Right cardiac atrium (tissue), 5 donors: Measurements from ENCODE around the gene CFAP92. TPM values are rescaled to one million over a fixed set of nuclear protein-coding genes. Genes with fewer than 3 reads are reported as not detected.

Experiments
- ATAC-seq, 2 donors: fragments of 200-7000 bp; cut with Tn5 transposase; one replicate each; pipeline versions ENCODE4 v1.8.0 to v1.9.1; 2020; ENCODE audit warnings: moderate library complexity in 2 of 2, mild to moderate bottlenecking in 1 of 2
- DNase-seq, 3 donors: peaks; one replicate each; pipeline ENCODE4 v3.0.0-alpha.2; 2020
- H3K27ac ChIP-seq: one replicate; pipeline ENCODE4 v1.5.1; 2013; ENCODE audit warnings: mild to moderate bottlenecking, low read length, control low read depth, moderate library complexity
- H3K27me3 ChIP-seq: one replicate; pipeline ENCODE4 v1.6.1; 2013; ENCODE audit not compliant: control insufficient read depth, insufficient read depth
- H3K4me1 ChIP-seq: one replicate; pipeline ENCODE4 v1.6.1; 2013; ENCODE audit warnings: low read length; ENCODE audit not compliant: control insufficient read depth, insufficient read depth
- H3K4me3 ChIP-seq: one replicate; pipeline ENCODE4 v1.5.1; 2013; ENCODE audit warnings: low read length, control low read depth
- H3K9me3 ChIP-seq: one replicate; pipeline ENCODE4 v1.6.1; 2013; ENCODE audit warnings: low read length; ENCODE audit not compliant: control insufficient read depth
- WGBS: extraction: QIAGEN DNeasy Blood & Tissue Kit; methylation state at CpG from one replicate; pipeline ENCODE4 v1.1.7; 2013; 5-methylcytosine and 5-hydroxymethylcytosine counted together
- intact Hi-C, 4 donors: fragments of 100-400 bp; cut with DNase I; formaldehyde crosslinking; loops; one replicate each; pipeline versions ENCODE4 v1.11.0 to v1.14.0; 2022 to 2023
- long read RNA-seq, 4 donors: library from polyadenylated mRNA; unstranded; transcript quantifications; one replicate each; pipeline ENCODE4 v2.0.0, GENCODE V29; 2020 to 2021
- polyA plus RNA-seq: library from polyadenylated mRNA; stranded (reverse); fragments of 200-250 nt; gene quantifications from one replicate; pipeline ENCODE4 v1.2.3, GENCODE V29; 2013
- total RNA-seq, 4 donors: library from RNA; stranded (reverse); fragmentation: NEBNext Ultra II Directional; extraction: Animal tissue kit (Norgen Biotek cat#: 25700); gene quantifications; one replicate each; pipeline ENCODE4 v1.2.1, GENCODE V29; 2021
- donor health status: healthy with polysubstance abuse.
- donor health status: DM: no; HTN: yes; CAD: no.
- donor health status: DM: no; HTN: no; CAD: no.
- donor health status: DM: no; HTN: yes; CAD: no; lungs with severe emphysema.
- donor health status: DM: yes; HTN: yes; CAD: no.

Gene CFAP92
- total RNA-seq (1 to 10 TPM in 1 of 4 donors, under 1 TPM in 3; 0.06 to 1.0 (median 0.63) TPM), polyA plus RNA-seq (0.11 TPM)
- long read RNA-seq, donor 1, partial matches to known transcripts, result 0 of 2 reads
- long read RNA-seq, donor 1, other reads (novel, unspliced or antisense), result 2 of 2 reads
- long read RNA-seq, donor 2, partial matches to known transcripts, result 0 of 1 reads
- long read RNA-seq, donor 2, other reads (novel, unspliced or antisense), result 1 of 1 reads
- long read RNA-seq, donor 3, result 0 reads
- long read RNA-seq, donor 4, result 0 reads

- no peaks in the 10 kb centered on the region for H3K4me1 ChIP-seq
- H3K27ac ChIP-seq, result no peak within 1 kb of the TSS
- H3K27me3 ChIP-seq, result no peaks in the 10 kb centered on the region
- peak within 1 kb of the TSS; percentile 34 for H3K4me3 ChIP-seq
- WGBS, result 11% methylated on average over 57 of the region's 57 CpGs
- H3K9me3 ChIP-seq, result no peaks in the 10 kb centered on the region
- intact Hi-C loops, result no loop called here
- DNase-seq (peak; percentile 89 to 95 (median 95)), ATAC-seq (peak; percentile 98 to 99)
These were observed at the start of gene CFAP92 for GRCh38 chr3:128993461-128994172. Gene CFAP92 (minus strand): TSS chr3:128994076. CDS start chr3:128993304, 772 bp downstream.

- Histone ChIP-seq H3K4me3 (no peak overlapping the region), H3K9me3 (no peaks in the 10 kb centered on the region), H3K27me3 (no peaks in the 10 kb centered on the region), H3K4me1 (no peaks in the 10 kb centered on the region), H3K27ac (no peak overlapping the region)
- WGBS, result 83% methylated on average over 15 of the region's 15 CpGs
- intact Hi-C loops, result no loop called here
- DNase-seq (peak in 1 of 3 donors; percentile 2), ATAC-seq (peak in 1 of 2 donors; percentile 10)
These were observed 46.9 kb upstream of the CFAP92 start for GRCh38 chr3:129040579-129041300.

- H3K27ac ChIP-seq, result no peak overlapping the region
- no peaks in the 10 kb centered on the region for H3K27me3 ChIP-seq
- intact Hi-C loops, result no loop called here
- no peaks in the 10 kb centered on the region for H3K9me3 ChIP-seq
- DNase-seq (peak in 1 of 3 donors; percentile 2), ATAC-seq (no peak)
- H3K4me1 ChIP-seq, result no peaks in the 10 kb centered on the region
- WGBS, result 73% methylated on average over 3 of the region's 3 CpGs
- H3K4me3 ChIP-seq, result no peak overlapping the region
These were observed 46.1 kb upstream of the CFAP92 start for GRCh38 chr3:129040039-129040336.

- Histone ChIP-seq H3K4me1 (no peaks in the 10 kb centered on the region), H3K4me3 (no peak overlapping the region), H3K27me3 (no peaks in the 10 kb centered on the region), H3K9me3 (no peaks in the 10 kb centered on the region), H3K27ac (no peak overlapping the region)
- intact Hi-C loops, result no loop called here
- 66% methylated on average over 14 of the region's 14 CpGs for WGBS
- ATAC-seq (peak; percentile 15 to 36), DNase-seq (peak in 2 of 3 donors; percentile 21 to 77)
These were observed 45.6 kb upstream of the CFAP92 start for GRCh38 chr3:129039271-129040038.

GRCh38 chr3:129038121-129038855 is 44.4 kb upstream of the CFAP92 start:
- Histone ChIP-seq H3K27me3 (no peaks in the 10 kb centered on the region), H3K4me1 (no peaks in the 10 kb centered on the region), H3K4me3 (no peak overlapping the region), H3K27ac (no peak overlapping the region), H3K9me3 (no peaks in the 10 kb centered on the region)
- DNase-seq (peak in 1 of 3 donors; percentile 4), ATAC-seq (no peak)
- 82% methylated on average over 10 of the region's 10 CpGs for WGBS
- intact Hi-C loops, result no loop called here

- ATAC-seq, result no peak
- no peaks in the 10 kb centered on the region for H3K27me3 ChIP-seq
- no peak for DNase-seq
- intact Hi-C loops, result no loop called here
- no peak overlapping the region for H3K4me3 ChIP-seq
- H3K9me3 ChIP-seq, result no peaks in the 10 kb centered on the region
- no peak overlapping the region for H3K27ac ChIP-seq
- 0% methylated on average over 2 of the region's 2 CpGs for WGBS
- no peaks in the 10 kb centered on the region for H3K4me1 ChIP-seq
These were observed 43.2 kb upstream of the CFAP92 start for GRCh38 chr3:129037093-129037419.

GRCh38 chr3:129036222-129037092 is 42.6 kb upstream of the CFAP92 start:
- Histone ChIP-seq H3K27ac (no peak overlapping the region), H3K4me1 (no peaks in the 10 kb centered on the region), H3K27me3 (no peaks in the 10 kb centered on the region), H3K4me3 (no peak overlapping the region), H3K9me3 (no peaks in the 10 kb centered on the region)
- intact Hi-C loops, result no loop called here
- ATAC-seq (no peak), DNase-seq (no peak)
- 81% methylated on average over 10 of the region's 10 CpGs for WGBS

- Histone ChIP-seq H3K4me3 (no peak overlapping the region), H3K4me1 (no peaks in the 10 kb centered on the region), H3K27ac (no peak overlapping the region), H3K27me3 (no peaks in the 10 kb centered on the region), H3K9me3 (no peaks in the 10 kb centered on the region)
- intact Hi-C loops, result no loop called here
- no peak for DNase-seq
- ATAC-seq, result no peak
- WGBS, result 88% methylated on average over 11 of the region's 11 CpGs
These were observed 41.7 kb upstream of the CFAP92 start for GRCh38 chr3:129035360-129036221.

- no peaks in the 10 kb centered on the region for H3K9me3 ChIP-seq
- no peaks in the 10 kb centered on the region for H3K4me1 ChIP-seq
- DNase-seq (no peak), ATAC-seq (no peak)
- 88% methylated on average over 6 of the region's 6 CpGs for WGBS
- intact Hi-C loops, result no loop called here
- H3K27me3 ChIP-seq, result no peaks in the 10 kb centered on the region
- H3K27ac ChIP-seq, result no peak overlapping the region
- H3K4me3 ChIP-seq, result no peak overlapping the region
These were observed 40.8 kb upstream of the CFAP92 start for GRCh38 chr3:129034642-129035041.
